ENCODE results near the gene POLR2F.

The POLR2F gene

GRCh38 chr22:37917874-37918548, 35.5 kb upstream of the POLR2F start:
- DNase-seq (ENCODE audit: low read depth): no peak
- TF ChIP-seq CTCF (IDR thresholded peaks at IDR 0.05; ENCODE audit: control insufficient read depth, extremely low read depth, insufficient read depth): no peak
- no peak overlapping the region for H3K4me3 ChIP-seq (ENCODE audit: low read depth, low read length)

- DNase-seq (ENCODE audit: low read depth): no peak
- H3K4me3 ChIP-seq (ENCODE audit: low read depth, low read length): no peak overlapping the region
- TF ChIP-seq CTCF (IDR thresholded peaks at IDR 0.05; ENCODE audit: control insufficient read depth, extremely low read depth, insufficient read depth): no peak
These were observed 34.8 kb upstream of the POLR2F start for GRCh38 chr22:37918580-37919270.

- no peak for TF ChIP-seq CTCF (IDR thresholded peaks at IDR 0.05; ENCODE audit: control insufficient read depth, extremely low read depth, insufficient read depth)
These were observed 33.4 kb upstream of the POLR2F start for GRCh38 chr22:37920126-37920525.

DNA sequence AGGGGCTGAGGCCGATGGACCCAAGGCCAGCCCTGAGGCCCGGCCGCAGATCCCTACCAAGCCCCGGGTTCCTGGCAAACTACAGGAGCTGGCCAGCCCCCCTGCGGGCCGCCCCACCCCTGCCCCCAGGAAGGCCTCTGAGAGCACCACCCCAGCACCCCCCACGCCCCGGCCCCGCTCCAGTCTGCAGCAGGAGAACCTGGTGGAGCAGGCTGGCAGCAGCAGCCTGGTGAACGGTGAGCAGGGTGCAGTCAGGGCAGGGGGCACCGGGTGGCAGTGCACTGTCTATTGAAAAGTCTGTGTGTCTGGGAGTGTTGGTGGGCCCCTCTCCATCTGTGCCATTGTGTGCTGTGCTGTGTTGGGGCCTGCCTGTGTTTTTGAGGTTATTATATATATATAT, 31.3 kb upstream of the POLR2F start:
- TF ChIP-seq CTCF (IDR thresholded peaks at IDR 0.05; ENCODE audit: control insufficient read depth, extremely low read depth, insufficient read depth): no peak
- DNase-seq (ENCODE audit: low read depth): no peak
- no peak overlapping the region for H3K4me3 ChIP-seq (ENCODE audit: low read depth, low read length)

More at GRCh38 chr22:37920126-37920525, 33.4 kb upstream of the POLR2F start:
- no peak overlapping the region for H3K4me3 ChIP-seq (ENCODE audit: low read depth, low read length)
- no peak for DNase-seq (ENCODE audit: low read depth)

DNA sequence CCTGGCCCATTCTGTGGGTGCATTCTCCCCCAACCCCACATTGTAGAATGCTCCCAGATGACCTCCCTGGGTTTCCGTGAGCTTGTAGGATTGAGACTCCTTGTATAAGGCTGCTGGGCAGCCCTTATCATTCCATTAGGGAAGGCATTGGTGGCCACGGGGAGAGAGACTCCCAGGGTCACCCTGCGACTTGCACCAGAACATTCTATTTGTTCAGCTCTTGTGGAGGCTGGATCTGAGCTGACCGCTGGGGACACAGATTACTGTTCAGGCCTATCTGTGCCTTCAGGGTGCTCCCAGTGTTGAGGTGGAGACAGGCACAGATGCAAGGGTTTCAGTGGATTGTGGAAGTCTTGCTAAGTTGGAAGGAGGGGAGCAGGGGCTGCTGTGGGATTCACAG, 29.6 kb upstream of the POLR2F start:
- H3K4me3 ChIP-seq (ENCODE audit: low read depth, low read length): no peak overlapping the region
- no peak for DNase-seq (ENCODE audit: low read depth)
- TF ChIP-seq CTCF (IDR thresholded peaks at IDR 0.05; ENCODE audit: control insufficient read depth, extremely low read depth, insufficient read depth): no peak

- no peak for TF ChIP-seq CTCF (IDR thresholded peaks at IDR 0.05; ENCODE audit: control insufficient read depth, extremely low read depth, insufficient read depth)
- no peak overlapping the region for H3K4me3 ChIP-seq (ENCODE audit: low read depth, low read length)
- DNase-seq (ENCODE audit: low read depth): no peak
These were observed 29.0 kb upstream of the POLR2F start for GRCh38 chr22:37924386-37925065.
